HG03342 (cell line): ENCODE measurements around the gene RAB5IF.
A peak's percentile ranks its signal among the peaks of the same experiment; 100 is the strongest.
"Not testable (repeated sequence)": the region's sequence is repeated elsewhere in the genome, so short reads cannot be mapped to it uniquely, and the experiment has no call there.

Experiments used
- ATAC-seq: cut with Tn5 transposase; IDR thresholded peaks from one replicate; pipeline ENCODE4 v1.9.1; 2021; ENCODE audit warnings: mild to moderate bottlenecking, moderate library complexity; ENCODE audit not compliant: unreplicated experiment

RAB5IF gene

GRCh38 chr20:36585410-36586125 is 20.0 kb upstream of the RAB5IF start:
- ATAC-seq = no peak

DNA sequence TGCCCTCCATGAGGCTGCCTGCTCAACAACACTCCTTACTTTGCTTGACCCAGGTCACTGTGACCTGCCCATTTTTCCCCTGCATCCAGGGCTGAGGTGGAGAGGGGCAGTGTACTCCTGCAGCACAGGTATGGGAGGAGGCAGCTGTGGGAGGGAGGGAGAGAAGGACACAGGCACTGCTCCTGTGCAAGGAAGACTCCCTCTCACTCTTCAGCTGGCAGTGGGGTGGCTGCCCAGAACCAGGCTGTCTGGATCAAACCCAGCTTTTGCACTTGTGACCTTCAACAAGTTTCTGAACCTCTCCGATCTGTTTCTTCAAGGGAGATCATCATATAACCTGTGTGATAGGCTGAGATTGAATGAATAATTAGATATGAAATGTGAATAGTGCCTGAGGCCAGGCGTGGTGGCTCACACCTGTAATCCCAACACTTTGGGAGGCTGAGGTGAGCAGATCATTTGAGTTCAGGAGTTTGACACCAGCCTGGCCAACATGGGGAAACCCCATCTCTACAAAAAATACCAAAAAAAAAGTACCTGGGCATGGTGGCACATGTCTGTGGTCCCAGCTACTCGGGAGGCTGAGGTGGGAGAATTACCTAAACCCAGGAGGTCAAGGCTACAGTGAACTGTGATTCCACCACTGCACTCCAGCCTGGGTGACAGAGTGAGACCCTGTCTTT is 18.1 kb upstream of the RAB5IF start:
- no peak for ATAC-seq

DNA sequence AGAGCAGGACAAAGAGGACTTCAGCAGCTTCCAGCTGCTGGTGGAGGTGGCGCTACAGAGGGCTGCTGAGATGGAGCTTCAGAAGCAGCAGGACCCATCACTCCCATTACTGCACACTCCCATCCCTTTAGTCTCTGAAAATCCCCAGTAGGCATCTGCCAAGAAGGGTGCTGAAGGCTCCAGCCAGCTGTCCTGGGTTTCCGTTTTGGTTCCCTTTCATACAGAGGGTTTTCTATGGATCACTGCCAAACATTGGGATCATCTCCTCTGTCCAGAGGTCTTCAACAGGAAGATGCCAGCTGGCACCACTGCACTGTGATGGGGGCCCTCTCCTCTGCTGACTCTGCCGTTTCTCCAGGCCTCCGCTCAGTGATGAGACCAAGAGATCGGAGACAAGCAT is 14.3 kb upstream of the RAB5IF start:
- no peak for ATAC-seq

- ATAC-seq = no peak
Observed at GRCh38 chr20:36591854-36592641, 13.5 kb upstream of the RAB5IF start.

GRCh38 chr20:36593347-36593929 is 12.1 kb upstream of the RAB5IF start:
- ATAC-seq = no peak

DNA sequence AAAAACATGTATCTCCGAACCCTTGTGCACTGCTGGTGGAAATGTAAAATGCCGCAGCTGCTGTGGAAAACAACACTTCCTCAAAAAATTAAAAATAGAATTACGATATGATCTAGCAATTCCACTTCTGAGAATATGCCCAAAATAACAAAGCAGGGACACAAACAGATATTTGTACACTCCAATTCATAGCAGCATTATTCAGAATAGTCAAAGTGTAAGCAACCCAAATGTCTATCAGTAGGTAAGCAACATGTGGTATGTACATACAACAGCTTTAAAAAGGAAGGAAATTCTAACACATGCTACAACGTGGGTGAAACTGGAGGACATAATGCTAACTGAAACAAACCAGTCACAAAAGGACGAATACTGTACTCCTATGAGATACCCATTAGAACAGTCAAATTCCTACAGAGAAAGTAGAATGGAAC is 5.7 kb upstream of the RAB5IF start:
- ATAC-seq = no peak

- ATAC-seq = no peak
Observed at GRCh38 chr20:36601540-36601939, 4.0 kb upstream of the RAB5IF start.

GRCh38 chr20:36604952-36605398 is 604 bp upstream of the RAB5IF start:
- ATAC-seq = peak; percentile 35

DNA sequence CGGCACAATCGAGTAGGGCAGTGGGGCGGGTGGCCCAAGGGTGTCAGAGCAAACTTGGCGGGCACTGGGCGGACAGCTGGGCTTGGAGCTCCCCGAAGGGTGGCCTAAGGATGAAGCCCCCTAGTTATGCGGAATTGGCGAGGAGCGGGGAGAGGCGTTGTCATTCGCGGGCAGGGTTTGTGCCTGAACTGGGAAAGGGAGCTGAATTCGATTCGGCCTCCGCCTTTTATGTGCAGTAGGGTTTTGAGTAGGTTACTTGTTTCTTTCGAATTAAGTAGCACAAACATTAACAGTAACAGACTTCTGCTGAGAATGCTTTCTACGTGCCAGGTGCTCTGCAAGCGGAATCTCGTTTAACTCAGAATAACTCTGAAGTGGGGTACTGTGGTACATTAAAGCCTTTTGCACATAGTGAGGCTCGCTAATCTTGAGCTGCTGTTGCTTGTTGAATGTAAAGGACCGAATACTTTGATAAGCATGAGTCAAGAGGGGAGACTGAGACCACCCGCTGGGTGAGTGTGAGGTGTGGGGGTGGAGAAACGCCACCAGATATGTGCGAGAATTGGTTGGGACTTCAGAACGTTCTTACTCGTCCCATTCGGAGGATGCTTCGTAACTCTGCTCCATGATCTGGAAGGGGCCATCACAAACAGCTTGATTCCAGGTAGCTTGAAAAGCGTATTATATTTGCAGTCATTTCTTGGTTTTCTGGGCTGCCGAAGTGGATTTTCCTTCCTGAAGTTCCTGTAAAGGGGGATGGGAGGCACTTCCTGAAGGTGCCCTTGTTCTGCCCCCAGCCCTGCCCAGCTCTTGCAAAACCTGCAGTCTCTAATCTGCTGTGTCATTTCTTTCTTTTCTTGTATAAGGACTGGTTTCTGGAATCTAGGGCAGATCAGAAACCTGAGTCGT is 833 bp downstream of the RAB5IF start:
- ATAC-seq = no peak

- ATAC-seq = no peak
Observed at GRCh38 chr20:36607586-36608387, 2.2 kb downstream of the RAB5IF start.

DNA sequence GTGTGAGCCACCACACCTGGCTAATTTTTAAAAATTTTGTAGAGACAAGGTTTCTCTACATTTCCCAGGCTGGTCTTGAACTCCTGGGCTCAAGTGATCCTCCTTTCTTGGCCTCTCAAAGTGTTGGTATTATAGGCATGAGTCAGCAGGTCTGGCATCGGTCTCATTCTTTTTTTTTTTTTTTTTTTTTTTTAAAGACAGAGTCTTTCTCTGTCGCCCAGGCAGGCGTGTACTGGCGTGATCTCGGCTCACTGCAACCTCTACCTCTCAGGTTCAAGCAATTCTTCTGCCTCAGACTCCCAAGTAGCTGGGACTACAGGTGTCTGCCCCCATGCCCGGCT is 2.8 kb downstream of the RAB5IF start:
- not testable (repeated sequence) for ATAC-seq

GRCh38 chr20:36611625-36612024 is 6.0 kb downstream of the RAB5IF start:
- no peak for ATAC-seq

- no peak for ATAC-seq
Observed at GRCh38 chr20:36613974-36614373, 8.4 kb downstream of the RAB5IF start.

- no peak for ATAC-seq
Observed at GRCh38 chr20:36614781-36615557, 9.4 kb downstream of the RAB5IF start.

DNA sequence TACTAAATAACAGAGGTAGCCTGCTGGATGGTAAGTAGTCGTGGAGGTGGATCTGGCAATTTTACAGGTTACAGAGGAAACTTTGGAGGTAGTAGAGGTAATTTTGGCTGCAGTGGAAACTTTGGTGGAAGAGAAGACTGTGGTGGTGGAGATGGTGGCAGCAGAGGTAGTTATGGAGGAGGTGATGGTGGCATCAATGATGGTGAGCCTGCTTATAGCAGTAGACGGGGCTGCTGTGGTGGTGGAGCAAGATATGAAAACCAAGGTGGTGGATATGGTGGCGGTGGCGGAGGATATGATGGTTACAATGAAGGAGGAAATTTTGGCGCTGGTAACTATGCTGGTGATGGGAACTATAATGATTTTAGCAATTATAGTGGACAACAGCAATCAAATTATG is 15.3 kb downstream of the RAB5IF start:
- no peak for ATAC-seq

GRCh38 chr20:36623444-36623843 is 17.9 kb downstream of the RAB5IF start:
- no peak for ATAC-seq

DNA sequence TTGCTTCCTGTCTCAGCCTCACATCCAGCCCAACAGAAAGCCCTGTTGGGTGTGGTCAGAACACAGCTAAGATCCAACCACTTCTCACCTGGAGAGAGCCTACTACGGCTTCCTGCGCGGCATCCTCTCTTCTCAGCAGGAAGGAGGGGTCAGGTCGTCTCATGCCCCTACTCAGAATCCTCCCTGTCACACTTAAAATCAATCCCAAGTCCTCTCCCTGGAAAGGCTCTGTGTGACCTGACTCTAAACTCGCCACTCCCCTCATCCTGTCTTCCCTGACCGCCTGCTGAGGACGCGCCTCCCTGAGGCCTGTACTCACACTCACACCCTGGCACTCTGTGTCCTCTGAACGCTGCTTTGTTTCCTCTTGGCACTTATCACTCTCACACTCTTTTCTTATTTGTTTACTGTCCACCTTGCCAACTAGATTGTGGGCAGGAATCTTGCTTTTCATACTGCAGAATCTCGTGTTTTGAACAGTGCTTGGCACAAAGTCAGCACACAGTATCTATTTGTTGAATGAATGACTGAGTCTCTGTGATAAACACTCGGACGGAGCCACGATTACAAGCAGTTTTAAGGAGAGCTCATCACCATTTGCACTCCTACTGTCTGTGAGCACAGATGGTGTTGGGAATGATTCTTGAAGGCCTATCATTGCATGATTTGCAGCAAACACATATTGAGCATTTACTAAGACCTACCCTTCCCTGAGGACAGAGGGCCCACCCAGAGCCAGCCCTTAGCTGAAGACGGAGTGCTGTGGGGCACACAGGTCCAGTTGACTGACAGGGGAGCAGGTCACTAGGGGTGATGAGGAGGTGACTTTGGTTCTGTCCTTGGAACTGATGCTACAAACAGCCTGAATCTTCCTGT is 18.7 kb downstream of the RAB5IF start:
- no peak for ATAC-seq

DNA sequence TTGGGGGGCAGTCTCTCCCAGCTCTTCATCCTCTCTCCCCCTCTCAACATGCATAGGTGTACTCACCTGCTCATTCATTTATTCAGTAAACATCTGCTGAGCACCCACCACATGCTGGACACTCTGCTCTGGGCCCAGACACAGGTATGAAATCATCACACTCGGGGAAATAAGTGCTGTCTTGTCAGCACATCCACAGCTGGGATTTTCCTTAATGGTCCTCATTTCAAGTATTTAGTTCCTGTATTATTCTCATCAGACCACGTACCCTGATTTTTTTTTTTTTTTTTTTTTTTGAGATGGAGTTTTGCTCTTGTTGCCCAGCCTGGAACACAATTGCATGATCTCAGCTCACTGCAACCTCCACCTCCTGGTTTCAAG is 19.4 kb downstream of the RAB5IF start:
- ATAC-seq = no peak
